CD4-positive, alpha-beta T cell treated with Interleukin-12 subunit alpha and Interleukin-12 subunit beta, for 1 hour (primary cell): ENCODE results near the gene PIPOX.

Experiments
- DNase-seq: peaks from one replicate; pipeline ENCODE4 v3.0.0-alpha.2; 2020

Gene PIPOX

GRCh38 chr17:29049541-29050145, 6.7 kb downstream of the PIPOX start:
- DNase-seq, result no peak

GRCh38 chr17:29050176-29050575, 7.2 kb downstream of the PIPOX start:
- DNase-seq, result no peak

GRCh38 chr17:29051194-29051593, 8.3 kb downstream of the PIPOX start:
- DNase-seq, result no peak

DNA sequence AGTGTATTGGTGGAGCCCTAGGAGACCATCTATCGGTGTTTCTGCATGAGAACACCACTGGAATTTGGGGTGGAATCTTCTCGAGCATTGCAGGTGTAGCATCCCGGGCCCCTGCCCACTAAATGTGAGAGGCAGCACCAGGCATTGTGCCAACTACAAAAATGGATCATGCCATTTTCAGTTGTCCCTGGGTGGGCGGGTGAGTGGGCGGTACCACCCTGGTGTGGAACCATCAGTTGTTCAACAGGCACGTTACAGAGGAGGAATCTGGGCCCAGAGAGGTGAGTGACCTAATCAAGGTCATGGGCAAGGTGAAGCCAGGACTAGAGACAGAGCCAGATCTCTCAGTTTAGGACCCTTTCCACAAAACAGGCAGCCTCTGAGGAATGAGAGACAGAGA, 8.8 kb downstream of the PIPOX start:
- no peak for DNase-seq

- no peak for DNase-seq
Measured at GRCh38 chr17:29054835-29055234, 11.9 kb downstream of the PIPOX start.

DNA sequence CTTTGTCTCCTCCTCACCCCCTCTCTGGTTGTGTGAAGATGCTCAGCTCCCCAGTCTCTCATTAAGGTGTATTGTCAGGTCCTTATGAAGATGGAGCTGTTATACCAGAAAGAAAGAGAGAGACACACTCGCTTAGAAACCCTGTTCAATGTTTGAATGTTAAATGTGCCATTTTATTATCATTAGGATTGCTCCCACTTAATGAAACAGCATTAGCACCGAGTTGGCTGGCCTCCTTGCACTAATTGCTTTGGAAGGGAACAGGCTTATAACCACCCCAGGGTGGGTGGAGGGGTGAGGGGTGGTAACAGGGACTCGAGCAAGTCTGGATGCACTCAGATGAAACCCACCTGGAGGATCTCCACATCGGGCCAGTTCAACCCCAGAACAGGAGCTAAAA, 14.4 kb downstream of the PIPOX start:
- no peak for DNase-seq

GRCh38 chr17:29058391-29058790, 15.4 kb downstream of the PIPOX start:
- DNase-seq, result no peak

- DNase-seq, result no peak
Measured at GRCh38 chr17:29059281-29059680, 16.3 kb downstream of the PIPOX start.

DNA sequence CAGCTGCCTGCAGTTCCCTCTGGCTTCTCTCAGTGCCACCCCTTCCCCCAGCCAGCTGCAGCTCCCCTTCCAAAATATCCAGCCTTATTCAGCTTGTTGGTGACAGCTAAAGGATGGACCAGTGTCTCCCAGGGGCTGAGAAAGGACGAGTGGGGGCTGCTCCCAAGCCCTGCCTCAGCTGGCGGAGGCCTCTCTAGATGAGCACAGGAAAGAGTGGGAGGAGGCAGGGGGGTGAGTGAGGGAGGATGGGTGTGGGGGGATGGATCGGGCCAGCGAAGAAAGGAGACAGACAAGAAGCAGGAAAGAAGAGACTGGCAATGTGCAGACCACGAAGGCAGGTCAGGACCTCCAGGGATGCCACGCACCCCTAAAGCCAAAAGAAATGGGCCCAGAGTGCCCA, 17.5 kb downstream of the PIPOX start:
- DNase-seq, result no peak

DNA sequence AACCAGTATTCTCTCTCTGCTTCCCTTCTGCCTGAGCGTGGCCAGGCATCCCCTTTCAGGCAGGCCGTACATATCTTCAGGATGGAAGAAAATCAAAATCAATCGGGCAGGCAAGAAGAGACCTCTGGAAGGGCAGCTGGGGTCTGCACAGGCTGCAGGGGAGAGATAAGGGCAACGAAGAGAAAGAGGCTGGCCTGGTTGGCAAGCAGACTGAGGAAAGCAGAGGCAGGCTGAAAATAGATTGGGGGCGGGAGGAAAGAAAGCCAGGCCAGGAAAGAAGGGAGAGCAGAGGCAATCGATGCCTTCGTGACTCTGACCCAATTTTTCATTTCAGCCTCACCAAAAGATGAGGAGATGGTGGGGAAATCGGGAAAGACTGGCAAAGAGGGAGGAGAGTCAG, 18.1 kb downstream of the PIPOX start:
- DNase-seq, result no peak

- DNase-seq, result no peak
Measured at GRCh38 chr17:29062215-29062614, 19.3 kb downstream of the PIPOX start.

GRCh38 chr17:29063992-29064391, 21.1 kb downstream of the PIPOX start:
- DNase-seq, result no peak

DNA sequence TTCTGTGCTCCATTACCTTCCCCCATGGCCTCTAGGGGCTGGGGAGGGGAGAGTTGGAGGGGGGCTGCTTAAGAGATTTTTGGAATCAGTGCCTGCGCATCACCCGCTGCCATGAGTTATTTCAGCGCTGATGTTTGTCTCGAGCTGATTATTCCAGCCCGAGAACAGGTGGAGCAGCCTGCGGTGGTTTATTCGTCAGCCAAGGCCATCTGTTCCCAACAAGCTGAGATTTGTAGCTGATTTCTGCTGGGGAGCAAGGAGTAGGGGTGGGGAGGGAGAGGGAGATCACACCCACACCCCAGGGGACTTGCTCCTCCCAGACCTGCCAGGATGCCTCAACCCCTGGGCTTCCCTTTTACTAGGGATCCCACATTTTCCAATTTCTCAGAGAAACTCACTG, 23.1 kb downstream of the PIPOX start:
- no peak for DNase-seq

DNA sequence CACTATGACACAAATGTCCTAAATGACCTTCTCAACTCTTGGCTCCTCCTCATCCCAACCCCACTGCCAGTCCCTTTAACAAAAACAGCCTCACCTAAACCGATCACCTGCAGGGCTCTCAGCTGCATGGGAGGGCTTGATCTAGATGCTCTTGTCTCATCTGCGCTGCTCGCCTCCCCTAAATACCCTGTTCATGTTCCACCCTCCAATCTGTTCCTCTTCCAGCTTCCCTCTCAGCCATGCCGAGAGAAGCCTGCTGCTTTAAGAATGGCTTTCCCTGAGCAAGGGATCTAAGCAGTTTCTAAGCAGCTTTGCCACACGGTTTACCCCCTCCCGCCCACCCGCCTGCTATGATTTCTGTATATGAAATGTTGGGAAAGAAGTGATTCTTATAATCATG, 23.7 kb downstream of the PIPOX start:
- no peak for DNase-seq

GRCh38 chr17:29068818-29069217, 25.9 kb downstream of the PIPOX start:
- DNase-seq, result no peak

- no peak for DNase-seq
Measured at GRCh38 chr17:29069526-29070041, 26.6 kb downstream of the PIPOX start.

DNA sequence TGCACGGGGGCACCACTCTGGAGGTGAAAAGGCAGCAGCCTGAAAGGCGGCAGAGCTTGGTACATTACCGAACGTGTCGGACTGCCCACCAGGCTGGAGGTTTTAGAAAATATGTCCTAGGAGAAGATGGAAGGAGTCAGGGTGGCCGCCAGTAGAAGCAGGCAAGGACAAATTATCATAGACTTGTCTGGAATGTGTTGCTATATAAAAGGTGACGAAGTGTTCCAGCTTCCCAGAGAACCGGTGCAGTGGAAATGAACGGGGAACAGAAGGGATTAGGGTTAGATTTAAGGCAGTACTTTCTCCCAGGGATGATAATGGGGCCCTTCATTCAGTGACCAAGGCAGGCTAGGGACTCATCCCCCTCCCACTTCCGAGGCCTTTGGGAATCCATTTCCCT, 27.4 kb downstream of the PIPOX start:
- DNase-seq, result no peak

- no peak for DNase-seq
Measured at GRCh38 chr17:29070781-29071180, 27.8 kb downstream of the PIPOX start.

GRCh38 chr17:29071303-29071702, 28.4 kb downstream of the PIPOX start:
- no peak for DNase-seq

GRCh38 chr17:29073045-29073444, 30.1 kb downstream of the PIPOX start:
- no peak for DNase-seq

DNA sequence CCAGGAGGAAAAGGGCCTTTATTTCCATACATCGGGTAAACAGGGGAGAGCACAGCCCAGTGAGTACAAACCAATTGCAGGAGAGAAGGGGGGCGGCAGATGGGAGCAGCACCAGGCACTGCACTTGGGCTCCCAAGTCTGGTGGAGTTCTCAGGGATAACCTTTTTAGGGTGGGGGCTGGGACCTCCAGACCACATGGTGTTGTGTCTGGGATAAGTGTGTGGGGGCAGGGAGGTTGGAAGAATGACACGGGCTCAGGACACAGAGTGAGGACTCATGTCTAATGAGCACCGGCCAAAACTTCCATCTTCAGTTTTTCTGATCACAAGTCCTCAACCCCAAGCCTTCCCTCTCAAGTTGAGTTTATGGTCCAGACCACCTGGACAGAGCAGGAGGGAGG, 30.6 kb downstream of the PIPOX start:
- DNase-seq, result no peak

DNA sequence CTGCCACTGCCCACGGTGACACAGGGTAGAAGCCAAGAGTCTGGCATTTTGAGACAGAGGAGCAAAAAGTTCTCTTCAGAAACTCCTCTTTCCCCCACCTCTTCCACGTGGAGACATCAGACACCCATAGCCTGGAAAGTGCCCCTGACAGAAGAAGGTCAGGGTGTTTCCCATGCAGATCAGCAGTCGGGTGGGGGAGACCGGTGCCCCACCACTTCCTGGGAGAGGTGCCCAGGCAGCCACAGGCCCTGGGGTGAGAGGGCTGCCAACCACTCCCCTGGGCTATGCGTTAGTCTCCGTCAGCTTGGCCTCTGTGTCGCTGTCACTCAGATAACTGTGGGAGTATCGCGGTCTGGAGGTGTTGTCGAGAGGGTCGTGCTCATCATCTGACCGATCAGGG, 31.5 kb downstream of the PIPOX start:
- peak; percentile 9 for DNase-seq

DNA sequence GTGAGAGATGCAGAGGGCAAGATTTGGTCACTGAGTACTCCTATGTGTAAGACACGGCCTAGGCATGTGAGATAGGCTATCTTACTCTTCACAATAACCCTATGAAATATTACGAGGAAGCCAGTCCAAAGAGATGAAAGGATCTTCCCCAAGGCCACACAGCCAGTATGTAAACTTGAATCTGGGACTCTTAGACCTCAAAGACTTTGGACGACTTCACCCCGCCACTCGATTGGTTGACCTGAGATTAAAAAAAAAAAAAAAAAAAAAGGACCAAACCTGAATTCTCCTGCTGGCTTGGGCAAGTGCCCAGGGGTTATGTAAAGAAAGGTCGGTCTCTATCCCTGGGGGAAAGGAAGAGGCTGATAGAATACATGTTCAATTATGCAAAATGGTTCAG, 33.1 kb downstream of the PIPOX start:
- DNase-seq, result no peak

DNA sequence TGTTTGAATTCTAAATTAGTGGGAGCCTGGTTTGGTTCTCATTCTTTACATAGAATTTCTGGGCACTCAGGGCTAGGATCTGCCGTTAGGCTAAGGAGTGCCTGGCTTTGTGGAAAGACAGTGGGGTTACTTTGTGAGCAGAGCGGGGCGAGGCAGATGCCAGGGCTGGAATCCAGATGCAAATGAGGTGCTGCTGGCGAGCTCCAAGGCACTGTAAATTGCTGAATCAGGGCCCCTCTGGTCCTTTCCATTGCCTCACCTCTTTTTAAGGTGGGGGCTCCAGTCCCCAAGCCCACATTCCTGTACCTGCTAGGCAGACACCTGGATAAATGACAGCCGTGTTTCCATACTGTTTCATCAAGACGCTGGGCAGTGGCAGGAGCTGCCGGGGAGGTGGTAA, 33.8 kb downstream of the PIPOX start:
- DNase-seq, result no peak

- no peak for DNase-seq
Measured at GRCh38 chr17:29077320-29077719, 34.4 kb downstream of the PIPOX start.
